NCI-H1930 (cell line): ENCODE data around the gene PIK3C2G.

Source experiments
- DNase-seq, 2 experiments: peaks; one replicate each; lab custom pipeline; 2025; lab: John Stamatoyannopoulos, UW

The PIK3C2G gene

GRCh38 chr12:18340786-18341185, 79.5 kb downstream of the PIK3C2G start:
- DNase-seq, result no peak

- DNase-seq, result no peak
Observed at GRCh38 chr12:18343708-18344107, 82.4 kb downstream of the PIK3C2G start.

GRCh38 chr12:18345021-18345735, 83.9 kb downstream of the PIK3C2G start:
- DNase-seq, result no peak

- no peak for DNase-seq
Observed at GRCh38 chr12:18352312-18352711, 91.0 kb downstream of the PIK3C2G start.

- no peak for DNase-seq
Observed at GRCh38 chr12:18355429-18355828, 94.1 kb downstream of the PIK3C2G start.

GRCh38 chr12:18358077-18358476, 96.8 kb downstream of the PIK3C2G start:
- DNase-seq, result no peak

- DNase-seq, result no peak
Observed at GRCh38 chr12:18358930-18359329, 97.6 kb downstream of the PIK3C2G start.

- no peak for DNase-seq
Observed at GRCh38 chr12:18361433-18361832, 100.1 kb downstream of the PIK3C2G start.

- DNase-seq, result no peak
Observed at GRCh38 chr12:18363321-18363720, 102.0 kb downstream of the PIK3C2G start.

GRCh38 chr12:18368594-18368993, 107.3 kb downstream of the PIK3C2G start:
- DNase-seq, result no peak

- DNase-seq, result no peak
Observed at GRCh38 chr12:18373181-18373580, 111.9 kb downstream of the PIK3C2G start.

- DNase-seq, result no peak
Observed at GRCh38 chr12:18375131-18375530, 113.8 kb downstream of the PIK3C2G start.

- DNase-seq, result no peak
Observed at GRCh38 chr12:18375583-18375982, 114.3 kb downstream of the PIK3C2G start.

GRCh38 chr12:18382236-18382885, 121.0 kb downstream of the PIK3C2G start:
- DNase-seq, result no peak

GRCh38 chr12:18383203-18383602, 121.9 kb downstream of the PIK3C2G start:
- no peak for DNase-seq

- no peak for DNase-seq
Observed at GRCh38 chr12:18387706-18388105, 126.4 kb downstream of the PIK3C2G start.

GRCh38 chr12:18389820-18390219, 128.5 kb downstream of the PIK3C2G start:
- no peak for DNase-seq

GRCh38 chr12:18391151-18391550, 129.8 kb downstream of the PIK3C2G start:
- DNase-seq, result no peak

- DNase-seq, result no peak
Observed at GRCh38 chr12:18394742-18395141, 133.4 kb downstream of the PIK3C2G start.

- DNase-seq, result no peak
Observed at GRCh38 chr12:18400186-18400585, 138.9 kb downstream of the PIK3C2G start.

GRCh38 chr12:18402872-18403611, 141.7 kb downstream of the PIK3C2G start:
- DNase-seq, result no peak

GRCh38 chr12:18411453-18411852, 150.1 kb downstream of the PIK3C2G start:
- DNase-seq, result no peak

- no peak for DNase-seq
Observed at GRCh38 chr12:18414671-18415070, 153.4 kb downstream of the PIK3C2G start.
